VCaP (cell line): ENCODE results near the gene CISD1.

Source experiments
- H3K27ac ChIP-seq: fragments of 450-650 bp; 2 replicates; pipeline ENCODE4 v1.5.1; 2017
- TF ChIP-seq, protein P1 (sequence below): fragments of 450-650 bp; conservative IDR thresholded peaks from 2 replicates; pipeline ENCODE4 v1.5.1; 2017; ENCODE audit warnings: mild to moderate bottlenecking, moderate library complexity

Gene CISD1

DNA sequence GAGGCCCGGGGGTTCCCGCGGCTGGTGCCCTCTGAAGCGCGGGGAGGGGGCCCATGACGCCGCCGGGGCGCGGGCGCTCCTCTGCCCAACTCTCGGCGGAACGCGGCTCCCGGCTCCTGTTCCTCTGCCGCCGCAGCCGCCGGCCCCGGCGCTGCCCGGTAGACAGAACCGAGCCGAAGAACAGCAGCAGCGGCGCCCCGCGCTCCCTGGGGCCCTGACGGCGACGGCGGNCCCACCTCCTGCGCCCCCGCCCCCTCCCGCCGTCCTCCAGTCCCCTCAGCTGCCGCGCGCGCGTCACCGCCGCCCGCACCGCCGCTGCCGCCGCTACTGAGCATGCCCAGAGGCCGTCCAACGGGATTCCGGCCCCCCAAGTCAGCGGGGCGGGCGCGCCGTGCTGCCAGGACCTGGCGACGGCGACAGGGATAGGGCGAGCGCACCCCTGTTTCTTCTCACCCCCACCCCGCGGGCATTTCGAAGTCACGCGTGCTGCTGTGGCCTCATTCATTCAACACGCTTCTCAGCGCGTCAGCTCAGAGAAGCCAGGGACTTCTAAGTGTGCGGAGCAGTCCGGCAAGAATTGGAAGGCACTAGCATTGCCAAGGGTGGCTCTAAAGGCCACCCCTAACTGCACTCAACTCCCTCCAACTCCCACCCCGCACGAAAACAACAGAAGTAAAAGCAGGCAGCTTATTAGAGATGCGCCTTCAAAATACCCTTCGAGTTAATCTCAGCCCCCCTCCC is 1.1 kb upstream of the CISD1 start, which contains the start of gene IPMK:
TSS of gene IPMK (minus strand) at position 182 of the 741 bp plus-strand sequence. CDS start 283 bp downstream, outside the sequence.
- peak within 1 kb of the TSS; percentile 91 for H3K27ac ChIP-seq
- TF ChIP-seq, protein P1, sequence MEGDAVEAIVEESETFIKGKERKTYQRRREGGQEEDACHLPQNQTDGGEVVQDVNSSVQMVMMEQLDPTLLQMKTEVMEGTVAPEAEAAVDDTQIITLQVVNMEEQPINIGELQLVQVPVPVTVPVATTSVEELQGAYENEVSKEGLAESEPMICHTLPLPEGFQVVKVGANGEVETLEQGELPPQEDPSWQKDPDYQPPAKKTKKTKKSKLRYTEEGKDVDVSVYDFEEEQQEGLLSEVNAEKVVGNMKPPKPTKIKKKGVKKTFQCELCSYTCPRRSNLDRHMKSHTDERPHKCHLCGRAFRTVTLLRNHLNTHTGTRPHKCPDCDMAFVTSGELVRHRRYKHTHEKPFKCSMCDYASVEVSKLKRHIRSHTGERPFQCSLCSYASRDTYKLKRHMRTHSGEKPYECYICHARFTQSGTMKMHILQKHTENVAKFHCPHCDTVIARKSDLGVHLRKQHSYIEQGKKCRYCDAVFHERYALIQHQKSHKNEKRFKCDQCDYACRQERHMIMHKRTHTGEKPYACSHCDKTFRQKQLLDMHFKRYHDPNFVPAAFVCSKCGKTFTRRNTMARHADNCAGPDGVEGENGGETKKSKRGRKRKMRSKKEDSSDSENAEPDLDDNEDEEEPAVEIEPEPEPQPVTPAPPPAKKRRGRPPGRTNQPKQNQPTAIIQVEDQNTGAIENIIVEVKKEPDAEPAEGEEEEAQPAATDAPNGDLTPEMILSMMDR, result no peak

DNA sequence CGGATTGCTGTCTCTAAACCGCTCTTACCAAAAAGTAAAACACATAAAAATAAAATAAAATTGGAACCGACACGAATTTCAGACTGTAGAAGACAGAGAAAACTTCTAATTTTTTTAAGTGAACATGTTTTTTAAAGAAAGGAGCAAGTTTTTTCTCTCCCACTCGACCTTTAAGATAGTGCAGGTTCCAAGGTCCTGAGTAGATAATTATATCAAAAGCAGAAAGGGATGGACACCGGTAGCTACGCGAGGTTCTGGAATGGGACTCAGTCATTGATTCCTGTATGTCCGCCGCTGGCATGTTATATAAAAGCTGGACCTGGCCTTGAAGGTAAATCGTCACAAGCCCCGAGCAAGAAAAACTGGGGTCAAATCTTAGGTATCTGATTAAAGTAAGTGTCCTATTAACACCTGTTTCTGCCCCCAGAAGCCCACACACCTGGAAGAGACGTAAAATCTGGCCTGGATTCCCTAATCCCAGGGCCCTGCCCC is 462 bp upstream of the CISD1 start:
- peak overlapping the region; percentile 91 for H3K27ac ChIP-seq

DNA sequence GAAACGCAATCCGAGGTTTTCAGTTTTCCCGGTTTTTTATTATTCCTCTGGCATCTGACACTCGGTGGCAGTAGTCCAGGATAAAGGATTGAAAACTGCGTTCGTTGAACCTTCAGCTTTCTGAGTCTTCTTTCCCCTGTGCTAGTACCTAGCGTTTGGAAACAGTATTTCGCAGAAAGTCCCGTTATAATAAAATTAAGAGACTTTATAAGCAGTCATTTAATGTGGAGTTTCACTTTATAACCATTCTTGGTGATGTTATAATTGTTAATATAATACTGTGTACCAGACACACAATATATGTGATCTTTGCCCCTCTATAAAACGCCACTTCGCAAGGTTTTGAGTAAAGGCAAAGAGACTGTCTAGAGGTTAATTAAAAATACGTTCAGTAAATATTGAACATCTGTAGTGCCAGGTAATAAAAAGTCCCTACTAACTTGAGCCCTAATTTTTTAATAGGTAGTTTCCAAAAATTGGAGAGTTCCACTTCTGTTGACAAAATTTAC is 874 bp downstream of the CISD1 start:
- peak overlapping the region; percentile 91 for H3K27ac ChIP-seq
- TF ChIP-seq, protein P1, result no peak

More for the DNA sequence above, 462 bp upstream of the CISD1 start:
- TF ChIP-seq, protein P1, result no peak

DNA sequence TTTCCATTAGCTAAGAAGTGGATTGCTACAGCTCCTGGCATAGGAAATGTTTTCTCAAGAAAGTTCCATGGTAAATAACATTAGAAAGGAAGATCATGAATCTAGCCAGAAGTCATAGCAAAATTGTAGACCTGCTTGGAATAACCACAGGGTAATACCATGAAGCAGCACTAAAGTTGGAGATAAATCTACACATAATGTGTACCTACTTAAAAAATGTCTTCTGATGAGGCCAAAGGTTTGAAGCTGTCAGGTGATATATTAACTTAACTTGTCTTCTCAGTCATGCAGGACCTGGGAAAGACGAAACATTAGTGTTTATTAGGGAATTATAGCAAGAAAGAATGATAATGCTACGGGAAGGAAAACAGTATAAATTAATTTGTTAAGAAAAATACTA is 6.3 kb downstream of the CISD1 start:
- no peak overlapping the region for H3K27ac ChIP-seq
- TF ChIP-seq, protein P1, result no peak

DNA sequence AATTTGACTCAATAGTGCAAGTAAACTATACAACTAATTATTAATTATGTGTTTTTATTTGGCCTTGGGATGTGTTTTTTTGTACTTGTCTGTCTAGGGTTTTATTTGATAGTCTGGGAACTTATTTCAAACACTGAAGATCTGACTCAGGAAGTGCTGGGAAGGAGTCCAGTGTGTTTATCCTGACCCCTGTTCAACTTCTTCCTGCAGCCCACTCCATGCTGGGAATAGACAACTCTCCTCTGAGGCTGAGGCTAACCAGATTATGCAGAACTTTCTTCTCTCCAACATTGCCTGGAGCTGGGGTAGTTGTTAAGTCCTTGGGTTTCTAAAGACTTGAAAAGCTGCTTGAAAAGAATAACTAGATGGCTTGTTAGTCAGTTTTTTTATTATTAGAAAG is 6.9 kb downstream of the CISD1 start:
- TF ChIP-seq, protein P1, result no peak
- no peak overlapping the region for H3K27ac ChIP-seq

DNA sequence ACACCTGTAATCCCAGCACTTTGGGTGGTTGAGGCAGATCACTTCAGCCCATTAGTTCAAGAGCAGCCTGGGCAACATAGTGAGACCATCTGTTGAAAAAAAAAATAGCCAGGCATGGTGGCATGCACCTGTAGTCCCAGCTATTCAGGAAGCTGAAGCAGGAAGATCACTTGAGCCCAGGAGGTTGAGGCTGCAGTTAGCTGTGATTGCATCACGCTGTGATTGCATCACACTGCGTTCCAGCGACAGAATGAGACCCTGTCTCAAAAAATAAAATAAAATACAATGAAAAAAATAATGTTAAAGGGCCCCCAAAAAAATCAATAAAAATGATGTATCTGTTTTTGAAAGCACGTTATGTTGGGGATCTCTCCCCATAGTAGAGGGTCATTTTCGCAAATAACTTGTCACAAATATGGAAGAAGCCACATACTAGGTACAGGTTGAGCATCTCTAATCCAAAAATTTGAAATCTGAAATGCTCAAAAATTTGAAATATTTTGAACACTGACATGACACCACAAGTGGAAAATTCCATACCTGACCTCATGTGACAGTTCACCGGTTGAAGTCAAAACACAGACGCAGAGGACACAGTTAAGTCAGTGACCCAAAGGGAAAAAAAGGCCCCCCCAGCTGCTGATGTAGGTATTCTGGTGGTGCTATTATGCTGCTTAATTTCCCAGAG is 9.5 kb downstream of the CISD1 start:
- TF ChIP-seq, protein P1, result no peak
- H3K27ac ChIP-seq, result no peak overlapping the region

DNA sequence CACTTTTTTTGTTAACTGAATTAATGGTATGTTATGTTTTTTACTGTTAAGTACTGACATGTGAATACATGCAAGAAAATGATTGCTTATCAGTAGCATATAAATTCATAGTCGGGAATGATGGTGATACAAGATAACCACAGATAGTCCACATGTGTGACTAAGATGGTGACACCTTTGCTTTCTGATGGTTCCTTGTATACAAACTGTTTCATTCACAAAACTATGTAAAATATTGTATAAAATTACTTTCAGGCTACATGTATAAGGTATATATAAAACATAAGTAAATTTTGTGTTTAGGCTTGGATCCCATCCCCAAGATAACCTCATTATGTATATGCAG is 10.0 kb downstream of the CISD1 start:
- TF ChIP-seq, protein P1, result no peak
- H3K27ac ChIP-seq, result no peak overlapping the region
